Measurements from ENCODE around the gene RNU7-1. TPM values are rescaled to one million over a fixed set of nuclear protein-coding genes. Genes with fewer than 3 reads are reported as not detected.

The RNU7-1 gene
- total RNA-seq, 2 donors from 2014 or later = not detected

GRCh38 chr12:6955108-6956020 is 11.7 kb downstream of the RNU7-1 start:
- DNase-seq (ENCODE audit: low spot score in 2 of 2) (no peak), ATAC-seq (no peak)
- Mint-ChIP-seq H3K27ac (peak overlapping the region; percentile 97 to 99), H3K36me3 (peaks cover 80 to 84% of the 10 kb centered on the region in 2 donors), H3K9me3 (no peaks in the 10 kb centered on the region)

- ATAC-seq (no peak), DNase-seq (ENCODE audit: low spot score in 2 of 2) (peak in 1 of 2 donors; percentile 64)
- no peaks in the 10 kb centered on the region for H3K9me3 Mint-ChIP-seq
Observed at GRCh38 chr12:6956021-6956727, 12.6 kb downstream of the RNU7-1 start.

GRCh38 chr12:6957151-6957701 is 13.6 kb downstream of the RNU7-1 start:
- Mint-ChIP-seq H3K9me3 (no peaks in the 10 kb centered on the region), H3K36me3 (peaks cover 78 to 82% of the 10 kb centered on the region in 2 donors), H3K27ac (peak overlapping the region; percentile 96 to 99)
- ATAC-seq = no peak
- DNase-seq (ENCODE audit: low spot score in 2 of 2) = no peak

More at GRCh38 chr12:6956021-6956727, 12.6 kb downstream of the RNU7-1 start:
- Mint-ChIP-seq H3K36me3 (peaks cover 79 to 83% of the 10 kb centered on the region in 2 donors), H3K27ac (peak overlapping the region; percentile 97 to 99)

- peak in 1 of 2 donors; percentile 66 for DNase-seq (ENCODE audit: low spot score in 2 of 2)
- peaks cover 71 to 75% of the 10 kb centered on the region in 2 donors for H3K36me3 Mint-ChIP-seq
- H3K27ac Mint-ChIP-seq = peak overlapping the region; percentile 98 to 99
Observed at GRCh38 chr12:6957741-6958608, 14.4 kb downstream of the RNU7-1 start.

GRCh38 chr12:6958609-6959057 is 15.0 kb downstream of the RNU7-1 start:
- DNase-seq (ENCODE audit: low spot score in 2 of 2) = no peak
- no peak for ATAC-seq
- Mint-ChIP-seq H3K27ac (peak overlapping the region; percentile 98 to 99), H3K9me3 (no peaks in the 10 kb centered on the region), H3K36me3 (peaks cover 64 to 69% of the 10 kb centered on the region in 2 donors)

More at GRCh38 chr12:6957741-6958608, 14.4 kb downstream of the RNU7-1 start:
- no peak for ATAC-seq
- no peaks in the 10 kb centered on the region for H3K9me3 Mint-ChIP-seq

GRCh38 chr12:6959058-6959804 is 15.6 kb downstream of the RNU7-1 start:
- Mint-ChIP-seq H3K27ac (peak overlapping the region; percentile 98 to 99), H3K36me3 (peaks cover 58 to 64% of the 10 kb centered on the region in 2 donors), H3K9me3 (no peaks in the 10 kb centered on the region)
- ATAC-seq = peak; percentile 50 to 58
- peak; percentile 65 to 84 for DNase-seq (ENCODE audit: low spot score in 2 of 2)

GRCh38 chr12:6959805-6960592 is 16.4 kb downstream of the RNU7-1 start:
- no peak for DNase-seq (ENCODE audit: low spot score in 2 of 2)
- Mint-ChIP-seq H3K27ac (peak overlapping the region; percentile 98 to 99), H3K36me3 (peaks cover 51 to 57% of the 10 kb centered on the region in 2 donors), H3K9me3 (no peaks in the 10 kb centered on the region)
- ATAC-seq = no peak

GRCh38 chr12:6960593-6961277 is 17.1 kb downstream of the RNU7-1 start:
- peak overlapping the region; percentile 98 to 99 for H3K27ac Mint-ChIP-seq
- peak; percentile 3 to 33 for ATAC-seq
- peak in 1 of 2 donors; percentile 71 for DNase-seq (ENCODE audit: low spot score in 2 of 2)
- no peaks in the 10 kb centered on the region for H3K9me3 Mint-ChIP-seq
- peaks cover 46 to 56% of the 10 kb centered on the region in 2 donors for H3K36me3 Mint-ChIP-seq

- peaks cover 46 to 52% of the 10 kb centered on the region in 2 donors for H3K36me3 Mint-ChIP-seq
- DNase-seq (ENCODE audit: low spot score in 2 of 2) = peak; percentile 78 to 96
- ATAC-seq = peak; percentile 73 to 80
- H3K9me3 Mint-ChIP-seq = no peaks in the 10 kb centered on the region
- H3K27ac Mint-ChIP-seq = peak overlapping the region; percentile 98 to 99
Observed at GRCh38 chr12:6961278-6961694, 17.7 kb downstream of the RNU7-1 start.

- Mint-ChIP-seq H3K9me3 (no peaks in the 10 kb centered on the region), H3K27ac (peak overlapping the region; percentile 98 to 99), H3K36me3 (peaks cover 45 to 51% of the 10 kb centered on the region in 2 donors)
- DNase-seq (ENCODE audit: low spot score in 2 of 2) (peak in 1 of 2 donors; percentile 72), ATAC-seq (peak in 1 of 2 donors; percentile 34)
Observed at GRCh38 chr12:6961695-6962284, 18.2 kb downstream of the RNU7-1 start.

GRCh38 chr12:6962285-6963015 is 18.8 kb downstream of the RNU7-1 start:
- ATAC-seq (no peak), DNase-seq (ENCODE audit: low spot score in 2 of 2) (no peak)
- H3K9me3 Mint-ChIP-seq = no peaks in the 10 kb centered on the region
- H3K27ac Mint-ChIP-seq = peak overlapping the region; percentile 98 to 99
- H3K36me3 Mint-ChIP-seq = peaks cover 39 to 48% of the 10 kb centered on the region in 2 donors

GRCh38 chr12:6963016-6963731 is 19.6 kb downstream of the RNU7-1 start:
- DNase-seq (ENCODE audit: low spot score in 2 of 2) (no peak), ATAC-seq (no peak)
- peaks cover 35 to 47% of the 10 kb centered on the region in 2 donors for H3K36me3 Mint-ChIP-seq
- peak overlapping the region; percentile 98 to 99 for H3K27ac Mint-ChIP-seq
- H3K9me3 Mint-ChIP-seq = no peaks in the 10 kb centered on the region
